Upper lobe of left lung (tissue), 4 donors: ENCODE data around the gene OGFRL1.

Source experiments
- CTCF ChIP-seq, 6 experiments: fragments of 450-650 bp in 4 of 6; fragments of 200-600 bp in 2 of 6; sonication (generic) in 2 of 6; IDR thresholded peaks; one replicate each; pipeline ENCODE4 v1.5.1; 2016 to 2019; ENCODE audit warnings: antibody characterized with exemption in 6 of 6
- EP300 ChIP-seq, 4 donors: sonication (generic); formaldehyde crosslinking; IDR thresholded peaks; one replicate each; pipeline ENCODE4 v1.5.1; 2017; ENCODE audit warnings: antibody characterized with exemption in 4 of 4, control low read depth in 2 of 4
- POLR2A ChIP-seq, 4 donors: fragments of 450-650 bp; IDR thresholded peaks; one replicate each; pipeline ENCODE4 v1.5.1; 2016 to 2017; ENCODE audit warnings: antibody characterized with exemption in 4 of 4, mild to moderate bottlenecking in 2 of 4
- POLR2AphosphoS5 ChIP-seq, 2 donors: sonication (generic); formaldehyde crosslinking; IDR thresholded peaks; one replicate each; pipeline ENCODE4 v1.5.1; 2017; ENCODE audit warnings: antibody characterized with exemption in 2 of 2

DNA sequence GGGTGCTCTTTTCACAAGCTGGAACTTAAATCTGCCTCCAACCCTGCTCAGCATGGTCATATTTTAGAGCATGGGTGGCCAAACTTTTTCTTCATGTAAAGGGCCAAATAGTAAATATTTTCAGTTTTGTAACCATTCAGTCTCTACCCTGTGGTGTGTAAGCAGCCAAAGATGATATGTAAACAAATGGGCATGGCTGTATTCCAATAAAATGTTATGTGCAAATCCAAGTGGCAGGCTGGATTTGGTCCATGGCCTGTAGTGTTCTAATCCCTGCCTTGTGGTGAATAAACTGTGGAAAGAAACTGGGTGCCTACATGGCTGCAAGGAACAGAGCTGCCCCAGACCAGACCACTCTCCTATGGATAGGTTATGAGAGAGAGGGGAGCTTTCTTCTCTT is 32.7 kb downstream of the OGFRL1 start:
- TF ChIP-seq POLR2A (IDR thresholded peaks at IDR 0.05), result no peak
- TF ChIP-seq CTCF (IDR thresholded peaks at IDR 0.05), result no peak
- no peak for TF ChIP-seq POLR2AphosphoS5 (IDR thresholded peaks at IDR 0.05)
- no peak for TF ChIP-seq EP300 (IDR thresholded peaks at IDR 0.05)
